Activated CD4-positive, CD25-positive, alpha-beta regulatory T cell (primary cell): ENCODE data around the gene PCBP3.
"Not testable (repeated sequence)": the region's sequence is repeated elsewhere in the genome, so short reads cannot be mapped to it uniquely, and the experiment has no call there.

ENCODE experiments used
- DNase-seq, 4 experiments: peaks; one replicate each; lab custom pipeline; 2025; lab: John Stamatoyannopoulos, UW

PCBP3 gene

DNA sequence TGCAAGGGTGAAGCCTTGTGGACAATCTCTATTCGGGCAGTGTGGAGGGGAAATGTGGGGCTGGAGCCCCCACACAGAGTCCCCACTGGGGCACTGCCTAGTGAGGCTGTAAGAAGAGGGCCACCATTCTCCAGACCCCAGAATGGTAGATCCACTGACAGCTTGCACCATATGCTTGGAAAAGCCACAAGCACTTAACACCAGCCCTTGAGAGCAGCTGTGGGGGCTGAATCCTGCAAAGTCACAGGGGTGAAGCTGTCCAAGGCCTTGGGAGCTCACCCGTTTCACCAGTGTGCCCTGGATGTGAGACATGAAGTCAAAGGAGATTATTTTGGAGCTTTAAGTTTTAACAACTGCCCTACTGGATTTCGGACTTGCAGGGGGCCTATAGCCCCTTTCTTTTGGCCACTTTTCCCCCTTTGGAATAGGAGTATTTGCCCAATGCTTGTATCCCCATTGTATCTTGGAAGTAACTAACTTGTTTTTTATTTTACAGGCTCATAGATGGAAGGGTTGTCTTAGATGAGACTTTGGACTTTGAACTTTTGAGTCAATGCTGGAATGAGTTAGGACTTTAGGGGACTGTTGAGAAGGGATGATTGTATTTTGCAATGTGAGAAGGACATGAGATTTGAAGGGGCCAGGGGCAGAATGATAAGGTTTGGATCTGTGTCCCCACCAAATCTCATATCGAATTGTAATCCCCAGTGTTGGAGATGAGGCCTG lies 321.7 kb downstream of the PCBP3 start:
- no peak for DNase-seq

DNA sequence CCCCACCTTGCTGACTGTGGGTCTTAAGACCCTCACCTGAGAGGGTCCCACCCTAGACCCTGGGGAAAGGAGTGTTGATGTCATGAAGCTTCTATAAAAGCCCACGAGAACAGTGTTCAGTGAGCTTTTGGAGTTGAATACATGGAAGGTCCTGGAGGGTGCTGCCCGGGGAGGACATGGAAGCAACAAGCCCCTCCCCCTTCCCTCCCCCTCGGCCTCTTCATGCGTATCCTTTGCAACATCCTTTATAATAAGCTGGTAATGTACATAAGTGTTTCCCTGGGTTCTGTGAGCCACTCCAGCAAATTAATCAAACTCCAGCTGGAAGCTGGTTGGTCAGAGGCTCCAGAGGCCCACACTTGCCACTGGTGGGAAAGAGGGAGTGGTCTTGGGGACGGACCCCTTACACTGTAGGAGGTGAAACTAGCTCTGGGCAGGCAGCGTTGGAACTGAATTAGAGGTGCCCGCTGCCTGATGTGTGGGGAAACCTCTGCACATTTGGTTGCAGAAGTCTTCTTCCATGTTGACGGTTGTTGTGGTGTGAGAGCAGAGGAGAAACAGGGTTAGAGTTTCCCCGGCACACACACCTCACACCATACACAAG lies 323.4 kb downstream of the PCBP3 start:
- DNase-seq: no peak

DNA sequence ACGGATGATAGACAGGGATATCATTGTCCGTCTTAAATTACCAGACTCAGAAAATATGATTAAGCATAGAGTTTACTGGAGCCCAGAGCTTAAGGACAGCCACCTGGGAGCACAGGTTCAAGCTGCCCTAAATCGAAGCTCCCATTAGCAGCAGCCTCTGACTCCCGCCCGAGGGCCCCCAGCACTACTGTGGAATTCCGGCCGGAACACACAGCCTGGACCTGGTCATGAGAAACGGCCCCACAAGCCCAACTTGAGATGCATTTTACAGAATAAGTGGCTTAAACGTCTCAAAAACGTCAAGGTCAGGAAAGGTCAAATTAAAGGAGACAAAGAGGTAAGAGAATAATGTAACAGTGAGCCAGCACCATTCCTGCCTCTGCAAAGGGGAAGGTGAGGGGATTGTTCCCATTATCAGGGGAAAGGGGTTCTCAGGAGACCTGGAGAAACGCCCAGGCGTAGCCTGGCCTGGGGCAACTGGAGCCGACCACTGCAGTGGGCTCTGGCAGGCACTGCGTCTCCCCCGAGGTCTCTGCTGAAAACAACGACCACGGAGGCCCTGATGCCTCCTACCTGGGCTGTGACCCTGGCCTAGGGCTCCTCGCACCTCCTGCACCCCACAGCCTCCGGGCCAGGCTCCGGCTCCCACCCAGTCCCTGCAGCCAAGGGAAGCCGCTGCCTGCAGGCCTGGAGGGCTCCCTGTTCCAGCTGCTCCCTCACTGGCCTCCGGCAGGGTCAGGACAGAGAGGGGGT lies 326.6 kb downstream of the PCBP3 start:
- no peak for DNase-seq

DNA sequence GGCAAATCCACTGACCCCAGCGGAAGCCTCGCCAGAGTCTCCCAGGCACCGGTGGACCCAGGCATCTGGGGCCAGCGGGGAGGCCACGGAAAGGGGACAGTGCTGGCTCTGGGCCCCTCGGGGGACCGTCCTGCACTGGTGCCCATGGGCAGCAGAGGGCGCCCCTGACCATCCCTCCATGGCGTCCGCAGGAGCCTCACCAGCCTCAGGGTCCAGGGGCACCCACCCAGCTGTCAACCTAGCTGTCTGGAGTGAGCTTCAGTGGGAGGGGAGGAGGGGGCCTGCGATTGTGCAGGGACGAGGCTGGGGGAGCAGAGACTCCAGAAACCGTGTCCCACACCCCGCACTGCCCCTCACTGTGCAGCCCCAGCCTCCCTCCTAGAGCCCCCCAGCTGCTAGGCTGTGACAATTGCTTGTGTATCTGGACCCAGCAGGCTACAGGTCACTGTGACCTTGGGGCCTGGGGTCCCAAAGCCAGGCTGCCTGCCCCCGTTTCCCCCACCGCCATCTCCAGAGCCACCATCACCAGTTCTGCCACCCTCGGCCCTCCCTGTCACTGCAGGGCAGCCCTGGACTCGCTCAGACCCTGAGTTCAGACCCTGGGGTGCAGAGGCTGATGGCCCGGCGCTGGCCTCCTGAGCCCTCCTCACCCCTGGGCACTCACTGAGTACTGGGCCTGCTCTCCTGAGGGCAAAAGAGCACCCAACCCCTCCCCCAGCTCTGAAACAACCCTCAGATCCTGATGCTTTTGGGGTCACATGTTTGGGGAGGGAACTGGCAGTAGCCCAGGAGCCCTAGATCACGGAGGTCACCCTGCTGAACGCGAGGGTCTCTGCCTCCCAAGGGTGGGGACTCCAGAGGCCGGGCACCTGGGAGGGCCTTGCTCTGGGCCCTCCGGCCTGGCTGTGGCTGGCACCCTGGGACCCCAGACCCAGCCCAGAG lies 327.4 kb downstream of the PCBP3 start:
- peak in 2 of 4 experiments; percentile 24 to 26 for DNase-seq

DNA sequence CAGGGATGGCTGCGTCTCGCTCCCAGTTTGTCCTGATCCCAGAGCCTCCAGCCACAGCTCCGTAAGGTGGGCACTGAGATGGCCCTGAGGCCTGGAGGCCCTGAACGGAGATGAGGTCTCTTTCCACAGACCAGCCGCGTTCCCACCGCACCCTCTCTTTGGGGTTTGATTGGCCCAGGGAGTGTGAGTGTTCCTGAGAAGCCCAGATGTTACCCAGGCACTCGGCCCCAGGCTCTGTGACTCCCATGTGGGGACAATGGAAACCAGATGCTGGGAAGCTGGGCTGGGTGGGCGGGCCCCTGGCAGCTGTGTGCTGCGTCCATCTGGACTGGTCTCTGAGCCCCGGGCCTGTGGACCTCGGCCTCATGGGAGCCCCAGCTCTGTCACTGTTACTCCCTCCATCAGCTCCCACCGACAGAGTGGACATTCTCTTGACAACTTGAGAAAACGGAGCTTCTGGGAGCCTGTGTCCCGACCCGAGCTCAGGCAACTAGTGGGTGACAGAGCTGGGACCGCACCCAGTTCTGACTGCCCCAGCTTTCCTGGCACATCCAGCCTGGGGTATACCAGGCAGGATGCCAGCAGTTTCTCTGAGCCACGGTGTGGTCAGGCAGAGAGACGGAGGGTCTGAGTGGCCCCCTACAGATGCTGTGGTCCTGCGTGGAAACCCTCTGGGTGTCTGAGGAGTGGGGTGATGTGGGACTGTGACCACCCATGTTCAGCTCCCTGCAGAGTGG lies 328.3 kb downstream of the PCBP3 start:
- DNase-seq: no peak

DNA sequence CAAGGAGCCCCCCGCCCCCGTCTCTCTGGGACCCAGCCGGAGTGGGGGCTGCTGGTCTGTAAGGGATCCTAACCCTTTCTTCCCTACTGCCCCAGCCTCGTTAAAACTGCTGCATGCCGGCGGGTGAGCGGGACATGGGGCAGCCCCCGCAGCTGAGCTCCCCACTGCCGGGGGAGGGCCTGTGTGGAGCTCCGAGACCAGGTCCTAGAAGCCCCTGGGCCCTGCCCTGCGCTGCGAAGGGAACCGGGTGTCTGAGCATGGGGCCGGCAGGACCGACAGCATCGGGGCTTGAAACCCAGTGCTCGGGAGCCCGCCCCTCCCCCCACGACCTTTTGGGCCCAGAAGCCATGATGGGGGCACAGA lies 328.8 kb downstream of the PCBP3 start:
- no peak for DNase-seq

DNA sequence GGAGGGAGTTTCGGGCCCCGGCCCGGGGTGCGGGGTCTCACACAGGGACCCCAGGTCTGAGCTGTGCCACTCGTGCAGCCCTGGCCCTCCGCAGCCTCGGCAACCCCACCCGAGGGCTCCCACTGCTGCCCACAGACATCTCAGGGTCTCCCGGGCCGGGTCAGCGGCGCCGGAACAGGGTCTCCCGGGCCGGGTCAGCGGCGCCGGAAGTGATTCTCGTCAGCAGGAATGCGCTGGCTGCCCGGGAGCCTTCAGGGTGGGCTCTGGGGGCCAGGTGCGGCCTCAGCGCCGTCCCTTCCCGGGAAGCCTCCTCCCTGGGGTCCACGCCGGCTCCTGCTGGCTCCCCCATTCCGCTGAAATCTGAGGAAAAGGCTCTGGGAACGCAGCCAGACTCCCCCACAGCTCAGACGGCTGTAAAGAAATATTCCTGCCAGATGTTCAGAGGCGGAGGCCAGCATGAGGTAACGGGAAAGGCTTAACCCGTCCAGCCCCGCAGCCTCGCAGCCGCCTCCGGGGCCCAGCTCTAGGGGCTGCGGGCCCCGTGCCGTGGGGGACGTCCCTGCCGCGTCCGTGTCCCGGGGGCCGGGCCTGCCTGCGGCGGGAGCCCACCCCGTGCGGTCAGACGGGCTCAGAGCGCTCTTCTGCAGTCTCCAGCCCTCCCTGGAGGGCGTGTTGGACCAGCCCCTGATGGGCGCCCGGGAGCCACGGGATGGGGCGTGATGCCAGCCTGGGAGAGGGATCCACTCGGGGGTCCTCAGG lies 329.4 kb downstream of the PCBP3 start:
- DNase-seq: no peak

DNA sequence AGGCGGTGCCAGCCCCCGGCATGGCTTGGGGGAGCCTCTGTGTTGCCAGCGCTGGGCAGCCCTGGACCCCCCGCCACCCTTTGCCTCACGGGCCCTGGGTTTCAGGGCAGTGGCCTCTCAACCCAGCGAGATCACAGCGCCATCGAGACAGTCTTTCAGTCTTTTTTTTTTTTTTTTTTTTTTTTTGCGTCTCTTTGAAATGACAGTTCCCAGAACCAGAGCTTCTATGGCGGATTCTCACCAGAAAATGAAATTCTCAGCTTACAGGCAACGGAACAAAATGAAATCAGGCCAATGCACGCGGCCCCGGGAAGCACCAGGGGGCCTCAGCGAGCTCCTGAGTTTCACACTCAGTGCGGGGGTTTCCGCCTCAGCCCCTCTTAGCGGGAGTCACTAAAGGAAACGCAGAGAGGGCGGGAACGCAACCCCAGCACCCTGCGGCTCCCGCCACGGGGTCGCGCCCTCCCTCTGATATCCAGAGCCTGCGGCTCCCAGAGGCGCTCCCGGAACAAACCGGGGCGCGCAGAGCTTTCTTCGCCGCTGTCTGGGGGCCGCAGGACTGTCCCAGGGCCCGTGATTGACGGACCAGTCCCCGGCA lies 330.0 kb downstream of the PCBP3 start:
- peak; percentile 38 to 59 (median 50) for DNase-seq

DNA sequence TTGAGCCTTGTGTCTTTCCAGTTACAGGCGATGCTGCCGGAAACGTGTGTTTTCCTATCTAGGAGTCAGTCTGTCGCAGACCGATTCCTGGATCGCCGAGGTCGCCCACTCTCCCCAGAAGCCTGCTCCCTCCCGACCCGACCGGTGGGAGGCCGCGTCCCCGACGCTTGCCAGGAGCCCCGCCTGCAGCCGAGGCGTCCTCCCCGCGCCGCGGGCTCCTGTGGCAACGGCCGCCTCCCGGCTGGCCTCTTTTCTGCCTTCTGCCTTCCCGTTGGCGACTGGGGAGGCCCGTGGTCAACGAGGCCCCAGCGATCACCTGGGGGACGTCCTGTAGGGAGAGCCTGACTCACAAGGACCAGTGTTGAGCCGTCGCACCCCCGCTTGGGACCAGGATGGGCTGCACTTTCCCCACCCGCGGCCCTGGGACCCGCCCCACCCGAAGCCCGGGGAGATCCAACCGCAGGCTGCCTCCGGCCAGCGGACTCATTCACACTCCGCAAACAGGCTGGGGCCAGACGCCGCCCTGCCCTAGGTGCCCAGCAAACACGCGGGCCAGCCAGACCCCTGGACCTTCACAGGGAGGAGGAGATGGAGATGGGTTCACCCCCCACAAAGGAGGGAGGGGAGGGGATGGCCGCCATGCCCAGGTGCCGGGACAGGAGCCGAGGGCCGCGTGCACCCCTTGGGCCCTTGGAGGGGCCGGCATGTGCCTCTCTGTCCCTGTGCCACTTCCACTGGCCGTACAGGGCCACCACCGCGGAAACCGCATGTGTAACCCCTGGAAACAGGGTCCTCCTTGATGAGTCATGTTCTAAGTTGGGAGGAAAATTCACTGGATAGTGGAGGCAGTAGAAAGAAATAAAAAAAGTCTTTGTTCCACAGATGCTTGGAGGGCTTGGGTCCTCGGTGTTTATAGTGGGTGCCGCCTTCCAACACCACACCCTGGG lies 330.8 kb downstream of the PCBP3 start:
- no peak for DNase-seq

DNA sequence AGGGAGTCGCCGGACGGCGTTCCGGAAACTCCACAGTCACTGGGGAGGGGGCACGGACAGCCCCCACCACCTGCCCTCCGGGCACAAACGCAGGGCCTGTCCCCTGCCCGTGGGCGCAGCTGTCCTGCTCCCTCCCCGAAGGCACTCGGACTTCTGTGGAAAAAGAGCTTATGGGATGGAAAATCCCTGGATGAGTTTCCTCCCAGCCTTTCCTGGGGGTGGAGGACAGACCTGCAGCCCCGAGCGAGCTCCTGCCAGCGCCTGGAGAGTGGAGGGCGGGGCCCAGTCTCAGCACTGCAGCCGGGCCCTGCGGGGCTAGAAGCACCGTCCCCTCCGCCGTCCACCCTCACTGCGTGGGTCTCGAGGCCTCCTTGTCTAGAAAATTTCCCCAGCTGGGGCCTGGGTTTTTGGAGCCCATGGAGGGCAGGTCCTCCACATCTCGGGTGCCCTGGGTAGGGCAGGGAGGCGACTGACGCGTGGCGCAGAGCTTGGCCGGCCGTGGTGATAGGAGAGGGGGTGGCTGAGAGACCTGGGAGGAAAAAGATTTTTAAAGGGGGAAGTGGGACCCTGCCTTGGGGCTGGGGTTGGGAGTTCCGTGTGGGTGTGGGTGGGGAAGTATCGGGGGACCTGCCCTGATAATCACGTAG lies 331.6 kb downstream of the PCBP3 start:
- no peak for DNase-seq

DNA sequence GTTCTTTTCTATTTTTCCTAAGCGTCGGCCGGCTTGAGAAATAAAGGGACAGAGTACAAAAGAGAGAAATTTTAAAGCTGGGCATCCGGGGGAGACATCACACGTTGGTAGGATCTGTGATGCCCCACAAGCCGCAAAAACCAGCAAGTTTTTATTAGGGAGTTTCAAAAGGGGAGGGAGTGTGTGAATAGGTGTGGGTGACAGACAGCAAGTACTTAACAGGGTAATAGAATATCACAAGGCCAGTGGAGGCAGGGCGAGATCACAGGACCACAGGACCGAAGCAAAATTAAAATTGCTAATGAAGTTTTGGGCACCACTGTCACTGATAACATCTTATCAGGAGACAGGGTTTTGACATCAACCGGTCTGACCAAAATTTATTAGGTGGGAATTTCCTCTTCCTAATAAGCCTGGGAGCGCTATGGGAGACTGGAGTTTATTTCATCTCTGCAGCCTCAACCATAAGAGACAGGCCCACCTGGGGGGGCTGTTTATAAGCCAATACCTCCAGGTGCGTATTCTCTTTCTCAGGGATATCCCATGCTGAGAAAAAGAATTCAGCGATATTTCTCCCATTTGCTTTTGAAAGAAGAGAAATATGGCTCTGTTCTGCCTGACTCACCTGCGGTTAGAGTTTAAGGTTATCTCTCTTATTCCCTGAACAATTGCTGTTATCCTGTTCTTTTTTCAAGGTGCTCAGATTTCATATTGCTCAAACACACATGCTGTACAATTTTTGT lies 332.3 kb downstream of the PCBP3 start:
- not testable (repeated sequence) for DNase-seq

DNA sequence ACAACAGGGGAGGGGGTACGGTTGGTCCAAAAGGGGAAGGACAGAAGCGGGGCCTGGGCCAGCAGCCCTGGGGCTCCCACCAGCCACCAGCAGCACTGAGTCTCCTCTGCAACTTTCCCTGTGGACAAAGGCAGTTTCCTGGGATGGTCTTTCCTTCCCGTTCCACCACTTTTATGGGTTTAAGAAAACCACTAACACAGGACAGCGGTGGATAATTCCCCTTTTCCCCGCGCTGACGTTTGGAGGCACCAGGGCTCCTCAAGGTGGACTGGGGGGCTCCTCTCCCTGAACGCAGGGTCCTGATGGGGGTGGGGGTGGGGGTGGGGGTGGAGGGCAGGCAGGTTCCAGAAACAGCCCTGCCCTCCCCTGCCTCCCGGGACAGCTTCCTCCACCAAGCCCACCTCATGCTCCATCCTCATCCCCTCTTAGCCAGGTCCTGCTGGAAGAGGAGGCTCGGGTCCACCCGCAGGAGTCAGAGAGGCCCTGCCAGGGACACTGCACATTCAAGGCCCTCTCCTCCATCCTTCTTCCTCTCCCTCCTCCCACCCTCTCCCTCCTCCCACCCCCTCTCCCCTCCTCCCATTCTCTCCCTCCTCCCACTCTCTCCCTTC lies 333.3 kb downstream of the PCBP3 start:
- DNase-seq: no peak

DNA sequence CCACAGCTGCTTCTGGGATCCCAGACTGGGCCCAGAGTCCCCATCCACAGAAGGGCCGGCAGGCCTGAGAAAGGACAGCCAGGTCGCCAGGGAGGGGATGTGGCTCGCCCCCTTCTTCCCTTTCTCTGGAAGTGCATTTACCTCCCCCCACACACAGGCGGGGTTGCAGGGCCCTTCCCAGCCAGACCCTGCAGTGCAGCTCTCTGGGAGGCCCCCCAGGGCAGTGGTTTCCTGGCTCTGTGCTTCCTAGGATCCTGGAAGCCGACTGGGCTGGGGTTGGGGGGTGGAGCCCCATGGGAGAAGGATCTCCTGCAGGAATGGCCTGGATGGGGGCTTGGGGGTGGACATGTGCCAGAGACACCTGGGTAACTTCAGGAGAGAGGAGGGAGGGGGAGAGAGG lies 333.9 kb downstream of the PCBP3 start:
- DNase-seq: no peak

DNA sequence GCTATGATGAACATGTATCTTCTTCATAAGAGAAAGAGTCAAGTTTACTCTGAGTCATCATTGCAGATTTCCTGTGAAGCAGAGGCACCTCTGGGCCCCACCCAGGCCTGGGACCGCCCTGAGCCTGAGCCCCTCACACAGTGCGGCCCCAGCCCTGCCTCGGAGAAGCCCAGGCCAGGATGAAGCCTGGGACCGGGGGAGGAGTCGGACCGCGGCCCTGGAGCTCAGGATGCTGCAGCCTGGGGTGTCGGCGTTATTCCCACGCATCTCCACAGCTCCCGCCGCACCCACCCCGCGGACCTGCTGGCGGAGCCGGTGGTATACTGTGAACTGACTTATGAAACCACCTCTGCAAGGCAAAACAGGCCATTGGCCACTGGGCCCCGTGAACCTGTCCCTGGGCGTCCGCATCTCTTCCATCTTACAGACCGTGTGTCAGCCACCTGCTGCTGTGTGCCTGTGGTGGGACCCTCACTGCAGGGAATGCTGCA lies 335.7 kb downstream of the PCBP3 start:
- no peak for DNase-seq

DNA sequence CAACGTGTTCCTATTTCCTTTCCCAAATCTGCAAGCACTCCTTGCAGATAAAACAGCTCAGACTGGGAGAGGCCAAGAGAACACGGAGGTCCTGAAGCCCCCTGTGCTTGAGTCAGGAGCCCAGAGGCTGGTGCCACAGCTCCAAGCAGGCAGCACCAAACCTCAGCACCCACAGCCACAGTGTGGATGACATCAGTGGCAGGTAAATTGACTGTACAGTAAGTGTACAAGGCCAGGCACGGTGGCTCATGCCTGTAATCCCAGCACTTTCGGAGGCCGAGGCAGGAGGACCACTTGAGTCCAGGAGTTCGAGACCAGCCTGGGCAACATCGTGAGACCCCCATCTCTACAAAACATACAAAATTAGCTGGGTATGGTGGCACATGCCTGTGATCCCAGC lies 336.1 kb downstream of the PCBP3 start:
- DNase-seq: no peak

DNA sequence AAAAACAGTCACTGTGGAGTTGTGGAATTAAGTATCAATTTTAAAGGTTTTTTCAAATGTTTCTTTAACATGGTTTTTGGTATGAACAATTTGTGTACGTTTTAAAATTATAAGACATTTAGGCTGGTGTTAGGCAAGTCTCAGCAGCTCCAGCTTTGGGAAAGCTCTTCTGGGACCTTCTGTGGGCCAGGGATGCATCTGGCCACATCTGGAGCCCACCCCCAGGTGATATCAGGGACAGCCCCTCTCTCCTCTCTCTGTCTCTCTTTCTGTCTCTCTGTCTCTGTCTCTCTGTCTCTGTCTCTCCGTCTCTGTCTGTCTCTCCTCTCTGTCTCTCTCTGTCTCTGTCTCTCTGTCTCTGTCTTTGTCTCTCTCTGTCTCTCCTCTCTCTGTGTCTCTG lies 336.7 kb downstream of the PCBP3 start:
- no peak for DNase-seq

DNA sequence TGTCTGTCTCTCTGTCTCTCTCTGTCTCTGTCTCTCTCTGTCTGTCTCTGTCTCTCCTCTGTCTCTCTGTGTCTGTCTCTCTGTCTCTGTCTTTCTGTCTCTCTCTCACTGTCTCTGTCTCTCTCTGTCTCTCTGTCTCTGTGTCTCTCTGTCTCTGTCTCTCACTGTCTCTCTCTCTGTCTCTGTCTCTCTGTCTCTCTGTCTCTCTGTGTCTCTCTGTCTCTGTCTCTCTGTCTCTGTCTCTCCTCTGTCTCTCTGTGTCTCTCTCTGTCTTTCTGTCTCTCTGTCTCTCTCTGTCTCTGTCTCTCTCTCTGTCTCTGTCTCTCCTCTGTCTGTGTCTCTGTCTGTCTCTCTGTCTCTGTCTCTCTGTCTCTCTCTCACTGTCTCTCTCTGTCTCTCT lies 337.2 kb downstream of the PCBP3 start:
- DNase-seq: no peak
